ENCODE measurements around the gene PTPN11.

GRCh38 chr12:112422531-112422930 is 3.8 kb downstream of the PTPN11 start:
- no peak for TF ChIP-seq CTCF (optimal IDR thresholded peaks at IDR 0.05 in 1 of 3, IDR thresholded peaks at IDR 0.05 in 1 of 3, conservative IDR thresholded peaks at IDR 0.05 in 1 of 3; ENCODE audit: extremely low read depth in 1 of 3, insufficient read depth in 2 of 3, low read length in 3 of 3)
- TF ChIP-seq EZH2 (IDR thresholded peaks at IDR 0.05; ENCODE audit: low read length): no peak
